NCI-H2196 (cell line): Measurements from ENCODE around the gene RNU6-1.

Experiments
- DNase-seq: peaks from one replicate; lab custom pipeline; 2025; ENCODE audit not compliant: unreplicated experiment; lab: John Stamatoyannopoulos, UW

The RNU6-1 gene

GRCh38 chr15:67859331-67859946 lies 19.6 kb upstream of the RNU6-1 start:
- DNase-seq, result no peak

- no peak for DNase-seq
Observed at GRCh38 chr15:67857220-67857619, 17.4 kb upstream of the RNU6-1 start.

- no peak for DNase-seq
Observed at GRCh38 chr15:67855842-67856241, 16.0 kb upstream of the RNU6-1 start.

GRCh38 chr15:67854358-67854757 lies 14.5 kb upstream of the RNU6-1 start:
- no peak for DNase-seq

- DNase-seq, result no peak
Observed at GRCh38 chr15:67853454-67853853, 13.6 kb upstream of the RNU6-1 start.

GRCh38 chr15:67852418-67852817 lies 12.6 kb upstream of the RNU6-1 start:
- no peak for DNase-seq

GRCh38 chr15:67850994-67851571 lies 11.2 kb upstream of the RNU6-1 start:
- DNase-seq, result no peak

GRCh38 chr15:67850336-67850735 lies 10.5 kb upstream of the RNU6-1 start:
- DNase-seq, result no peak

GRCh38 chr15:67849538-67849937 lies 9.7 kb upstream of the RNU6-1 start:
- no peak for DNase-seq

GRCh38 chr15:67845974-67846373 lies 6.1 kb upstream of the RNU6-1 start:
- no peak for DNase-seq

GRCh38 chr15:67843571-67844387 lies 3.9 kb upstream of the RNU6-1 start:
- DNase-seq, result no peak

GRCh38 chr15:67843092-67843501 lies 3.3 kb upstream of the RNU6-1 start:
- no peak for DNase-seq

- no peak for DNase-seq
Observed at GRCh38 chr15:67841513-67841762, 1.6 kb upstream of the RNU6-1 start.

- DNase-seq, result no peak
Observed at GRCh38 chr15:67840749-67841512, 1.1 kb upstream of the RNU6-1 start.

- DNase-seq, result peak; percentile 31
Observed at GRCh38 chr15:67839499-67839928, 331 bp downstream of the RNU6-1 start.

- no peak for DNase-seq
Observed at GRCh38 chr15:67838789-67839332, 984 bp downstream of the RNU6-1 start.

GRCh38 chr15:67836955-67837354 lies 2.9 kb downstream of the RNU6-1 start:
- no peak for DNase-seq

- DNase-seq, result peak; percentile 10
Observed at GRCh38 chr15:67836477-67836876, 3.4 kb downstream of the RNU6-1 start.

- DNase-seq, result no peak
Observed at GRCh38 chr15:67836134-67836455, 3.8 kb downstream of the RNU6-1 start.

- no peak for DNase-seq
Observed at GRCh38 chr15:67835297-67836133, 4.3 kb downstream of the RNU6-1 start.
